HG03066 (cell line): ENCODE results near the gene COL23A1.

ENCODE experiments used
- ATAC-seq: cut with Tn5 transposase; IDR thresholded peaks from one replicate; pipeline ENCODE4 v1.9.1; 2021; ENCODE audit warnings: low read depth; ENCODE audit not compliant: unreplicated experiment

The COL23A1 gene

GRCh38 chr5:178298283-178298807 is 291.8 kb downstream of the COL23A1 start:
- ATAC-seq, result no peak

- no peak for ATAC-seq
Measured at GRCh38 chr5:178297751-178298150, 292.4 kb downstream of the COL23A1 start.

GRCh38 chr5:178296066-178296465 is 294.1 kb downstream of the COL23A1 start:
- ATAC-seq, result no peak

- ATAC-seq, result no peak
Measured at GRCh38 chr5:178295589-178295988, 294.6 kb downstream of the COL23A1 start.

- ATAC-seq, result no peak
Measured at GRCh38 chr5:178293815-178294214, 296.4 kb downstream of the COL23A1 start.

DNA sequence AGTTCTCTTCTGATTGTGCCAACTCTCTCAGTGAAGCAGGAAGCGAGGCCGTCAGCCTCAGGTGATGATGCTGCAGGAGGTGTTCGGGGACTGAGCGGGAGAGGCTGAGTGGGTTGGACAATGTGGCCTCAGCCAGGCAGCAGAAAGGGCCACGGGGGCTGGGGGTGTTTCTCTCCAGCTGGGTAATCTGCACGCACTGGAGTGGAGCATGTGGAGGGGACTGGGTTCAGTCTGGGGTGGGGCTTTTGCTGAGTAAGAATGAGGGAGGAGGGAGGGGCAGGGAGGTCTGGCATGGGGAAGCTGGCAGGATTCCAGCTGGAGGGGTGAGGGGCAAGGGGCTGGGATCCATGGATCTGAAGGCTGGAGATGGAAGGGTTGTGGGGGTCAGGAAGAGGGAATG is 296.8 kb downstream of the COL23A1 start:
- no peak for ATAC-seq

GRCh38 chr5:178292826-178293205 is 297.4 kb downstream of the COL23A1 start:
- no peak for ATAC-seq

DNA sequence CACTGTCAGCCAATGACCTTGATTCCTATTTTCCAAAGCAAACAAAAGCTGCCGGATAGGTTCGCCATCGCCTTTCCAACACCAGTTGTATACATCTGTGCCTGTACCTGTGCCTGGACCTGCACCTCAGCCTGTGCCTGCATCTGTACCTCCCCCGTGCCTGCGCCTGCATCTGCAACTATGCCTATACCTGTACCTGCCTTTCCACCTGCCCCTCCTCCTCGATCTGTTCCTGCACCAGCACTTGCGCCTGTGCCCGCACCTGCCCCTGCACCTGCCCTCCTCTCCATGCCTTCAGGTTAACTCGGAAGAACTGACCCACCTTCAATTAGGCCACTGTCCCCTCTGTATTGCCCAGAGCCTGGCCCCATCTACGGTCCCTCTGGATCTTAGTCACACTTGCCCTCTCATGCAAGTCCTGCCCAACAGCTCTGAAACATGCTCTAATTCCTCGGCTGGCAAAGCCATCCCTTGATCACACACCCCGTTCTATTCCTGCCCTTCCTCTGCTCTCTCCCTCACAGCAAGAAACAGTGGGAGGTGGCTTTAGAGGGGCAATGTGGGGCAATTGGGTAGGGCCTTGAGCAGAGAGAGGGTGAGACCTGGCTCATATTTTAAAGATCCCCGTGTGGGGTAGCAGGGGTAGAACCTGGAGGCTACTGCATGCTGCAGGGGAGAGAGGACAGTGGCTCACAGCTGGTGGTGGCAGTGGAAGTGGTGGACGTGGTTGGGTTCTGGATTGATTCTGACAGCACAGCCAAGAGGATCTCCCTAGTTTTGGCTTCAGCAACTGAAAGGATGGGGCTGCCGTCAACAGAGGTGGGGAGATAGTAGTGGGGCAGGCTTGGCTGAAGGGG is 298.0 kb downstream of the COL23A1 start:
- ATAC-seq, result no peak

DNA sequence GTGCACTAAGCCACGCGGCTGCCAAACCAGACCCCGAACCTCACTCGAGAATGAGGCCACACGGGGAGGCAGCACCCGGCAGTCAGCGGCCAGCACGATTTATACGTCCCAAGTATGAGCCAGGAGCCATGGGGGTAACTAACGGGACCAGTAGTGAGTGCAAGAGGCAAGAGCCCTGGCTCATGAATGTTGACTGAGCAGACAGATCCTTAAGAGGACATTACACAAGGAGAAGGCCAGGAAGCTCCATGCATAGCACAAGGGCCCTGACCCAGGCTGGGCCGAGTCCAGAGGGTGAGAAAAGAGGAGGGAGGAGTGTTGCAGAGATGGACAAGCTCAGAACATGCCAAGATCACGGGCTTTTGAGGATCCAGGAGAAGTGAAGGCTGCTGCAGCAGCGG is 299.0 kb downstream of the COL23A1 start:
- ATAC-seq, result no peak

GRCh38 chr5:178290376-178290775 is 299.8 kb downstream of the COL23A1 start:
- ATAC-seq, result no peak

GRCh38 chr5:178289438-178289837 is 300.8 kb downstream of the COL23A1 start:
- no peak for ATAC-seq

DNA sequence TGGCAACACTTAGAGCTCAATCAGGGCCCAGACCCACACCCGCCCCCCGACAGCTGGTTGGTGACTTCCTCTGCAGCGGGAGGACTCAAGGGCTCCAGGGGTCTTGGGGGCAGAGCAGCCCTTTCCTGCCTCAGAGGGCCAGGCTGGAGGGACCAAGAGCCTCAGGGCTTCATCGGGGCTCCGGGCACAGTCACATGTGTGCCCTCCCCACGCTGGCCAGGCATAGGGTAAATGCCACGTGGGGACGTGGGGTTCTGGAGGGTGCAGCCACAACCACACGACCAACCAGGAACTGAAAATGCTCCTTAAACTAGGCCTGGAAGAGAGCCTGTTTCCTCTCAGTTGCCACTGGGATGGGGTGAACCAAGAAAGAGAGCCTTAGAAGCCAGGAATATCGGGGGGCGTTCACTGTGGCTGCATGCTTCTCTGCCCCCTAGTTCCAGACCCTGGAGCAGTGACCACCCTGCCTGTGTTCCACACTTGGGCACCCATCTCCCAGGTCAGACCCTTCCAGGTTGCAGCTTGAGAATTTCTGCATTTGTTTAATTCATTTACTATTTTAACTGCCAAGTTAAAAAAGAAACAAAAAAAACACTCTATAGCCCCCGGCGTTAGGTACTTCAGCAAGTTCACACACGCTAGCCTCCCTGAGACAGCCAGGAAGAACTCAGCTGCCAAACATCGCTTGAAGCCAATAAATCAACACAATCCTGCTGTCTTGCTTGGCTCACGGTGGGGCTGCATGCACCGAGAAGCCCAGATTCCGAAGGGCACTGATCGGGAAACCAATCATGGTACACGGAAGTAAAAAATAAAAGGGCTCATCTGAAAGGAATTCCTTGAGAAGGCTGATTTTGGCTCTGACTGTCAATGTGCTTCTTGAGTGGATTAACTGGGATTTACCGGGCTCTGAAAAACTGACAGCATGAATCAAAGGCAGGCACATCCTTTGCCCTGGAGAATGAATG is 301.5 kb downstream of the COL23A1 start:
- ATAC-seq, result no peak

GRCh38 chr5:178287791-178288105 is 302.4 kb downstream of the COL23A1 start:
- ATAC-seq, result no peak

DNA sequence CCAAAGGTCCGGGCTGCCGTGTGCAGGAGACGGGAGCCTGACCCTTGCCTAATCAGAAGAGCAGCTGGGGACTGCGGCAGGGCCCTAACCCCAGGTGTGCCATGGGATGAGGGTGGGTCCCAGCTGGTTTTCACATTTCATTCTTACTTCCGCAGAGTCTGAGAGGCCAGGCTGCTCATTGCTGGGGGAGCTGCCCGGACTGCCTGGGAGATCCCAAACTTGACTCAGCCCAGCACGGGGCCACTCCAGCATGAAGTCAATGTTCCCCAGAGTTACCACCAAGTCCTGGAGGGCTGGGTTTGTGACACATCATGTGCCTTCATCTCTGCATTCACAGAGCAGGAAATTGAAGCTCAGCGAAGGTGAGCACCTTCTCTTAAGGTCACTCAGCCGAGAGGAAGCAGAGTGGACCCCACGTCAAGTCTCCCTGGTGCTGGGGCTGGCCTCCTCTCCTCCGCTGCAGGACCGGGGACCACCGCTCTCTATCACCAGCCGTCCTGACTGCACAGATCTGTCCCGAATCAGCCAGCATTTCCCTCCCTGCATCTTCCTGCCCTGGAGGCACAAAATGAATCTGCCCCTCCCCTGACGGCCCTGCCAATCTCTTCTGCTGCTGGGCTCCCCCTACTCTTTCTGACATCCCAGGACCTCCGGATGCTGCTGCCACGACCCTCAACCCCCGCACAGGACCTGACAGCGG is 303.0 kb downstream of the COL23A1 start:
- no peak for ATAC-seq

DNA sequence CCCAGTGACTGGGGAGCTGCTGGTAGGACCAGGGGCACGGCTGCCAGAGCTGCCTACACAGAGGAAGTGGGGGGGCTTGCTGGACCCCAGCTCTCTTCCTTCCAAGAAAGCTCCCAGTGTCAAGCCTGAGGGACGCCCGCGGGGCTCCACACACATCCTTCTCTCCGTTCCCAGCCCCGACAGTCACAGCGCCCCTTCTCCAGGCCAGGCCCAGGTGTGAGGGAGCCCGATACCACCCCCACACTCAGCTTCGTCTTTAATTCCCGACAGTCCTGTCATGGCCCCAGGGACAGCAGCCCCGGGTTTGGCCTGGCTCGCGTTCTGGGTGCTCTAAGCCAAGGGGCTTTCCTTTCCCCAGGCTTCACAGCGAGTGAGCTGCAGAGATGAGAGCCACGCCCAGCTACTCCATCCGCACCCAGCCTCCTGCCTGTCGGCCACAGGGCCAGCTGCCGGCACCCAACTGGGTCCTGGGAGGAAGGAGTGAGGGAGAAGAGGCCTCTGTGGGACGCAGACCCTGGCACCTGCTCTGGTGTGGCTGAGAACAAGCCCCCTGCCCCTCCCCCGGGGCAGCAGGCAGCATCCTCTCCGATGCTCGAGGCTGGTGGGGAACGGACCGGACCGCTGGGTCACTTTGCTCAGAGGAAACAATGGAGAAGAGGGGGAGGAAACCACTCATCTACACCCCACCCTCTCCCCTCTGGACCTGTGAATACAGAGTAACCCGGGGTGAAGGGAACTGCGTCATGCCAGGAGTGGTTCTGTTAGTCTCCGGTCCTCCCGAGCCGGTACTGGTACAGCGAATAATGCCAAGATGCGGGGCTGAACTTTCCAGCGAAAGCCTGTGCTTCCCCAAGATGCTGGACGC is 303.7 kb downstream of the COL23A1 start:
- ATAC-seq, result no peak

GRCh38 chr5:178285399-178286225 is 304.6 kb downstream of the COL23A1 start:
- ATAC-seq, result no peak

DNA sequence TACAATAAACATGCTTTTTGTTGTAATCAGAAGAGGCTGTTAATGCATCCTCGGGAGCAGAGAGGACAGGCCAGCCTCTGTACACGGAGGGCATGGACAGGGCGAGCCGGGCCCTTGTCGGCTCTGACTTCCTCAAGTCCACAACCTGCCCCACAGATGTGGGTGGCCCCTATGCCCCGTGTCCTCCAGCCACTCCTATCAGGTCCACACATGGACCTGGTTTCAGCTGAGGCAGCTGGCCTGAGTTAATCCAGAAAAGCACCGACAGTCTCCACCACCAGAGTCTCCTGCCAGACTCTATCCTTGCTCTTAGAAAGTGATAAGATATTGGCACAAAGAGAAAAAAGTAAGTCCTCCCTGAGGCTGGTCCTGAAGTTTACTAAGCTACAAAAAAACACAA is 305.2 kb downstream of the COL23A1 start:
- no peak for ATAC-seq

DNA sequence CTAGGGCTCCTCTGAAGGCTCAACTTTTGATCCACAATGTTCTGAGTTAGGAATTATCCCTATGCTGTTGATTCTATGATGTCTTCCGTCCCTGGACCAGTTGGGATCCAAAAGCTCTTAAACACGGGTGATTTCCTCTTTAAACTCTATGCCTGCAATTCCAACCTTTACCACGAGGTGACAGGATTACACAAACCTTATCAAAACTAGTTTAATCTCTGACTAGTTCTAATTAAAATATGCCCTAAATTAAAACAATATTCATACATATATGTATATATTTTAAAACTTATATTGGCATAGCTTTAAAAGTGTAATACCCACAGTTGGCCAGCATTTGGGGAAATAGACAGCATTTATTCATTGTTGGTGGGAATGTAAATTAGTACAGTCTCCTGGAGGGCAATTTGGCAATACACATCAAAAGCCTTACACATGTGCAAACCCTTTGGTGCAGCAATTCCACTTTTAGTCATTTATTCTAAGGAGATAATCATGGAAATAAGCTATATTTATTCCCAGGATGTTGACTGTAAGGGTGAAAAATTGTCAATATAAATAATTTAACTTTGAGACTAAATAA is 306.0 kb downstream of the COL23A1 start:
- no peak for ATAC-seq

DNA sequence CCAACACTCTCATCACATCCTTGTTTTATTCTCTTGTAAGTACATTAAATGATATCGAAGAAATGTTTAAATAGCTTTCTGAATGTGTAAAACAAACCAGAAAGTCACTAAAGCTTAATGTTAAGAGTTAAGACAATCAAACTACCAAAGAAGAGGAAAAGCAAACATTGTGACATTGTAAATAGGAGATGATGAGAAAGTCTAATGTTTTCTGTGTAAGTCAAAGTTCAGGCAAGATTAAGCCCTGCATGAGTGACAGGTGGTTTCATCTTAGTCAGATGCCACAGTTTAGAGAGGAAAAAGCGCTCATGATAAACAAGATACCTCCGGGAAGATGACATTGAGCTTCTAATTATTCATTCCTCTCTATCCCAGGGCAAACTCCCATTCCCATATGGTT is 306.7 kb downstream of the COL23A1 start:
- ATAC-seq, result no peak
